OCI-LY3 (cell line): ENCODE results near the gene GTF2I.
A peak's percentile ranks its signal among the peaks of the same experiment; 100 is the strongest.
"Not testable (repeated sequence)": the region's sequence is repeated elsewhere in the genome, so short reads cannot be mapped to it uniquely, and the experiment has no call there.

Experiments
- H2AFZ ChIP-seq: fragments of 200-600, 300-600 bp; shearing (Covaris generic); 2 replicates; pipeline ENCODE4 v1.6.0; 2014; ENCODE audit warnings: antibody characterized with exemption, low read depth, low read length
- H3K27ac ChIP-seq: fragments of 200-600, 300-600 bp; sonication (generic); 2 replicates; pipeline ENCODE4 v1.5.1; 2014; ENCODE audit warnings: mild to moderate bottlenecking, low read length, moderate library complexity, mixed read lengths
- H3K27me3 ChIP-seq: fragments of 200-600, 300-600 bp; sonication (generic); 2 replicates; pipeline ENCODE4 v1.6.1; 2014; ENCODE audit warnings: low read depth, low read length, mixed read lengths
- H3K36me3 ChIP-seq: fragments of 200-600, 300-600 bp; sonication (generic); replicated peaks from 2 replicates; pipeline ENCODE3; 2014; ENCODE audit warnings: low read depth, low read length, mixed read lengths
- H3K4me1 ChIP-seq: fragments of 300-600, 200-600 bp; sonication (generic); 2 replicates; pipeline ENCODE4 v1.6.1; 2014; ENCODE audit warnings: low read length, mixed read lengths
- H3K4me2 ChIP-seq: fragments of 200-600, 300-600 bp; sonication (generic); 2 replicates; pipeline ENCODE4 v1.6.1; 2014; ENCODE audit warnings: low read length, mixed read lengths
- H3K4me3 ChIP-seq: fragments of 300-600, 200-600 bp; sonication (generic); 2 replicates; pipeline ENCODE4 v1.5.1; 2014; ENCODE audit warnings: antibody characterized with exemption, mild to moderate bottlenecking, low read length, moderate library complexity
- H3K79me2 ChIP-seq: fragments of 300-600, 200-600 bp; shearing (Covaris generic); 2 replicates; pipeline ENCODE4 v1.6.1; 2014; ENCODE audit warnings: mild to moderate bottlenecking, low read length, mixed read lengths
- H3K9ac ChIP-seq: fragments of 300-600, 200-600 bp; shearing (Covaris generic); 2 replicates; pipeline ENCODE4 v1.6.0; 2014; ENCODE audit warnings: mild to moderate bottlenecking, low read length, moderate library complexity
- H3K9me3 ChIP-seq: fragments of 200-600, 300-600 bp; shearing (Covaris generic); 2 replicates; pipeline ENCODE4 v1.6.1; 2014; ENCODE audit warnings: low read length, mixed read lengths; ENCODE audit not compliant: insufficient read depth
- H4K20me1 ChIP-seq: fragments of 200-600, 300-600 bp; sonication (generic); 2 replicates; pipeline ENCODE4 v1.6.1; 2016; ENCODE audit warnings: low read length, mixed read lengths; ENCODE audit not compliant: insufficient read depth
- CTCF ChIP-seq: fragments of 200-600, 300-600 bp; sonication (generic); IDR thresholded peaks from 2 replicates; pipeline ENCODE4 v1.5.1; 2014; ENCODE audit warnings: antibody characterized with exemption, low read length, low read depth
- EZH2phosphoT487 ChIP-seq: fragments of 200-600 bp; shearing (Covaris generic); IDR thresholded peaks from 2 replicates; pipeline ENCODE4 v1.6.1; 2018; ENCODE audit warnings: antibody characterized with exemption, mixed run types, low read depth

GTF2I gene

DNA sequence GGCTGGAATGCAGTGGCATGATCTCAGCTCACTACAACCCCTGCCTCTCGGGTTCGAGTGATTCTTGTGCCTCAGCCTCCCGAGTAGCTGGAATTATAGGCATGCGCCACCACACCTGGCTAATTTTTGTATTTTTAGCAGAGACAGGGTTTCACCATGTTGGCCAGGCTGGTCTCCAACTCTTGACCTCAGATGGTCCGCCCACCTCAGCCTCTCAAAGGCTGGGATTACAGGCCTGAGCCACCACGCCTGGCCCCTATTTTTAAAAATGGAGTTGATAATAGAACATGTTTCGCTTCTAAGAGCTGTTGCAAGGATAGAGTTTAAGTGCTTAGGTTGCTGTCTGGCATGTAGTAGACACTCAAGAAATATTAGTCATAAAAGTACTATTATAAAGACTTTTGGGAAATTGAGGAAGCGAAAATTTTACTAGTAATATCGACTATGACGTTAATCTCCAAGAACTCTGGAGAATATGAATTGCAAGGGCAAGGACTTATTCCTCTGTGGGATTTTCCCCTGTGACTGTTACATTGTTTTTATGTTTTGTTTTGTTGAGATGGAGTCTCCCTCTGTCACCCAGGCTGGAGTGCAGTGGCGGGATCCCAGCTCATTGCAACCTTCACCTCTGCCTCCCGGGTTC is 7.9 kb downstream of the GTF2I start:
- Histone ChIP-seq H3K36me3 (peaks cover 35% of the 10 kb centered on the region), H3K4me1 (peaks cover 47% of the 10 kb centered on the region), H3K79me2 (peaks cover 100% of the 10 kb centered on the region), H2AFZ (no peak overlapping the region), H3K27me3 (no peaks in the 10 kb centered on the region), H3K4me2 (peak overlapping the region; percentile 34), H4K20me1 (peaks cover 24% of the 10 kb centered on the region), H3K9me3 (no peaks in the 10 kb centered on the region), H3K27ac (peak overlapping the region; percentile 57), H3K9ac (no peak overlapping the region), H3K4me3 (no peak overlapping the region)
- TF ChIP-seq EZH2phosphoT487 = no peak
- no peak for TF ChIP-seq CTCF

GRCh38 chr7:74667013-74667412 is 9.5 kb downstream of the GTF2I start:
- peaks cover 35% of the 10 kb centered on the region for H3K36me3 ChIP-seq
- H3K4me2 ChIP-seq = not testable (repeated sequence)

GRCh38 chr7:74667520-74667919 is 10.0 kb downstream of the GTF2I start:
- not testable (repeated sequence) for H3K4me3 ChIP-seq, H3K4me2 ChIP-seq, H3K27me3 ChIP-seq, H3K27ac ChIP-seq, H3K9ac ChIP-seq, H2AFZ ChIP-seq, H3K9me3 ChIP-seq
- peaks cover 35% of the 10 kb centered on the region for H3K36me3 ChIP-seq
- H3K79me2 ChIP-seq = peaks cover 100% of the 10 kb centered on the region
- H3K4me1 ChIP-seq = peaks cover 30% of the 10 kb centered on the region
- peaks cover 27% of the 10 kb centered on the region for H4K20me1 ChIP-seq

More at GRCh38 chr7:74667013-74667412, 9.5 kb downstream of the GTF2I start:
- H3K27me3 ChIP-seq, H3K4me3 ChIP-seq, H3K9ac ChIP-seq, H3K27ac ChIP-seq, H3K9me3 ChIP-seq, H2AFZ ChIP-seq: not testable (repeated sequence)
- peaks cover 100% of the 10 kb centered on the region for H3K79me2 ChIP-seq
- H4K20me1 ChIP-seq = peaks cover 27% of the 10 kb centered on the region
- peaks cover 35% of the 10 kb centered on the region for H3K4me1 ChIP-seq

DNA sequence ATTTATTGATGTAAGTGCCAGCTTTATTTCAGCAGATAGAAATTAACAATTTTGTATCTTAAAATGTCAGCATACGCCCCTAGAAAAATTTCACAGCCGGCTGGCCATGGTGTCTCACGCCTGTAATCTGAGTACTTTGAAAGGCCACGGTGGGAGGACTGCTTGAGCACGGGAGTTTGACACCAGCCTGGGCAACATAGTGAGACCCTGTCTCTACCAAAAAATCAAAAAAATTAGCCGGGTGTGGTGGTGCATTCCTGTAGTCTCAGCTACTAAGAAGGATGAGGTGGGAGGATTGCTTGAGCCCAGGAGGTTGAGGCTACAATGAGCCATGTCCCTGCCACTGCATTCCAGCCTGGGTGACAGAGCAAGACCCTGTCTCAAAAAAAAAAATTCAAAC is 14.1 kb downstream of the GTF2I start:
- Histone ChIP-seq H2AFZ (no peak overlapping the region), H3K9ac (no peak overlapping the region), H3K4me1 (no peaks in the 10 kb centered on the region), H3K4me2 (no peak overlapping the region), H3K36me3 (peaks cover 26% of the 10 kb centered on the region), H4K20me1 (peaks cover 26% of the 10 kb centered on the region), H3K27me3 (no peaks in the 10 kb centered on the region), H3K27ac (no peak overlapping the region), H3K4me3 (no peak overlapping the region), H3K9me3 (no peaks in the 10 kb centered on the region), H3K79me2 (peaks cover 100% of the 10 kb centered on the region)
- TF ChIP-seq CTCF = no peak
- no peak for TF ChIP-seq EZH2phosphoT487

DNA sequence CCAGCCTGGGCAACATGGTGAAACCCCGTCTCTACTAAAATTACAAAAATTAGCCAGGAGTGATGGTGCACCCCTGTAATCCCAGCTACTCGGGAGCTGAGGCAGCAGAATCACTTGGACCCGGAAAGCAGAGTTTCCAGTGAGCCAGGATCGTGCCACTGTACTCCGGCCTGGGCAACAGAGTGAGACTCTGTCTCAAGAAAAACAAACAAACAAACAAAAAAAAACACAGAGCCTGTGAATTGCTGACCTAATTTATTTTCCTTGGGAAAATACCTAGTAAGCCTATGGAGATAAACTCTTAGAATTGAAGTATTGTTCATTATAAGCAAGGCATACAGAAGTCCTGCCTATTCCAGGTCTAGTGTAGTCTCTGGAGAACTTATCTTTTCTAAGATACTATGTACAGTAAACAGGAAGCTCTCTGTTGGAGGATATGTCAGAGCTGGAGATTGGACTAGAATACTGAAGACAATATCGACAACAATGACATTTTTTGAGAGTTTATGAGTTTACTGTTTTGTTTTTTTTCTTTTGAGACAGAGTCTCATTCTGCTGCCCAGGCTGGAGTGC is 14.9 kb downstream of the GTF2I start:
- no peaks in the 10 kb centered on the region for H3K9me3 ChIP-seq
- H3K36me3 ChIP-seq = peaks cover 25% of the 10 kb centered on the region
- peaks cover 23% of the 10 kb centered on the region for H4K20me1 ChIP-seq
- no peaks in the 10 kb centered on the region for H3K4me1 ChIP-seq
- TF ChIP-seq EZH2phosphoT487 (no peak), CTCF (no peak)
- H3K4me3 ChIP-seq = no peak overlapping the region
- no peaks in the 10 kb centered on the region for H3K27me3 ChIP-seq
- no peak overlapping the region for H3K4me2 ChIP-seq
- H2AFZ ChIP-seq = no peak overlapping the region
- H3K9ac ChIP-seq = no peak overlapping the region
- H3K79me2 ChIP-seq = peaks cover 100% of the 10 kb centered on the region
- no peak overlapping the region for H3K27ac ChIP-seq
